NCI-H748 (cell line): ENCODE measurements around the gene ZNF385D.

Source experiments
- DNase-seq: peaks from one replicate; lab custom pipeline; 2025; ENCODE audit not compliant: unreplicated experiment; lab: John Stamatoyannopoulos, UW

ZNF385D gene

GRCh38 chr3:21618695-21619094 is 132.3 kb downstream of the ZNF385D start:
- DNase-seq = no peak

- no peak for DNase-seq
Measured at GRCh38 chr3:21613372-21614070, 137.5 kb downstream of the ZNF385D start.

GRCh38 chr3:21601178-21601577 is 149.8 kb downstream of the ZNF385D start:
- DNase-seq = no peak

GRCh38 chr3:21599890-21600289 is 151.1 kb downstream of the ZNF385D start:
- DNase-seq = no peak

GRCh38 chr3:21592828-21593227 is 158.2 kb downstream of the ZNF385D start:
- no peak for DNase-seq

GRCh38 chr3:21587894-21588293 is 163.1 kb downstream of the ZNF385D start:
- DNase-seq = no peak

GRCh38 chr3:21585216-21585740 is 165.7 kb downstream of the ZNF385D start:
- no peak for DNase-seq

GRCh38 chr3:21573291-21573690 is 177.7 kb downstream of the ZNF385D start:
- DNase-seq = no peak

GRCh38 chr3:21564531-21564930 is 186.5 kb downstream of the ZNF385D start:
- no peak for DNase-seq

GRCh38 chr3:21562243-21562642 is 188.8 kb downstream of the ZNF385D start:
- DNase-seq = no peak

- no peak for DNase-seq
Measured at GRCh38 chr3:21561472-21561871, 189.5 kb downstream of the ZNF385D start.

- DNase-seq = no peak
Measured at GRCh38 chr3:21551019-21551418, 200.0 kb downstream of the ZNF385D start.

GRCh38 chr3:21544076-21544462 is 206.9 kb downstream of the ZNF385D start:
- no peak for DNase-seq

GRCh38 chr3:21543380-21544075 is 207.5 kb downstream of the ZNF385D start:
- no peak for DNase-seq

GRCh38 chr3:21542656-21543379 is 208.2 kb downstream of the ZNF385D start:
- no peak for DNase-seq

- DNase-seq = no peak
Measured at GRCh38 chr3:21540265-21540664, 210.7 kb downstream of the ZNF385D start.

- DNase-seq = no peak
Measured at GRCh38 chr3:21534462-21534861, 216.5 kb downstream of the ZNF385D start.

- no peak for DNase-seq
Measured at GRCh38 chr3:21533002-21533401, 218.0 kb downstream of the ZNF385D start.

- DNase-seq = no peak
Measured at GRCh38 chr3:21531909-21532308, 219.1 kb downstream of the ZNF385D start.

GRCh38 chr3:21528291-21528995 is 222.6 kb downstream of the ZNF385D start:
- no peak for DNase-seq

GRCh38 chr3:21526461-21526860 is 224.5 kb downstream of the ZNF385D start:
- no peak for DNase-seq
